ENCODE data around the gene BCCIP.
A peak's percentile ranks its signal among the peaks of the same experiment; 100 is the strongest.

The BCCIP gene

DNA sequence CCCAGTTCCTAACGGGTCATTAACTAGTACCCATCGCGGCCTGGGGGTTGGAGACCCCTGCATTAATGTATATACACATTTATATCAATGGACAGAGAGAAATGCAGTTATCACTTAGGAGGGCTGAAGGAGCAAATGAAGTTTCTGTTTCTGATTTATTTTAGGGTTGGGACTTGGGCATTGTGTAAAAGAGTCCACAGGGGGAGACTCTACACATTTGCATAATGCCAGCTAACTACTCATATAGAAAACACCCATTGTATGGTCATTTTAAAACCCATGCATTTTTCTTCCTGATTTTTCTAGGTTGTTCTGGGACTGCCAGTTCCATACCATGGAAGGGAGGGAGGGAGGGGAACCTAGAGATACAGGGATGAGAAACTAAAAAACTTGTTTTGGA lies 23.5 kb downstream of the BCCIP start:
- DNase-seq = no peak

GRCh38 chr10:125848371-125848770 lies 25.0 kb downstream of the BCCIP start:
- DNase-seq = no peak

DNA sequence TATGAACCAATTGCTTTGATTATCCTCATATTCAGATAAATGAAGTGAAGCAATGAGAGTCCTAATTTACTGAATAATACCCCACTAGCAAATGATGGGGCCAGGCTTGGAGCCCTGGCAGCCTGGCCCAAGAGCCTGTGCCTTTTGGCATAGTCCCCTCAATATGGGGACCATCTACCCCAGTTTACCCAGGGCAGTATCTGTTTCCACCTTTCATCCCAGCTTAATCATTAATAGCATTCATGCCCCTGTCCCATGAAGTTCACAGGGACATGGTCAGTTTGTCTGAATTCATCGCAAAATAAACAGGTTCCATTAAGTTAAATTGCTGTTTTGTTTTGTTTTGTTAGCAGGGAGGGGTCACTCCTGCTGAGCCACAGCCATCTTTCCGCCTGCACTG lies 25.5 kb downstream of the BCCIP start:
- DNase-seq = no peak

DNA sequence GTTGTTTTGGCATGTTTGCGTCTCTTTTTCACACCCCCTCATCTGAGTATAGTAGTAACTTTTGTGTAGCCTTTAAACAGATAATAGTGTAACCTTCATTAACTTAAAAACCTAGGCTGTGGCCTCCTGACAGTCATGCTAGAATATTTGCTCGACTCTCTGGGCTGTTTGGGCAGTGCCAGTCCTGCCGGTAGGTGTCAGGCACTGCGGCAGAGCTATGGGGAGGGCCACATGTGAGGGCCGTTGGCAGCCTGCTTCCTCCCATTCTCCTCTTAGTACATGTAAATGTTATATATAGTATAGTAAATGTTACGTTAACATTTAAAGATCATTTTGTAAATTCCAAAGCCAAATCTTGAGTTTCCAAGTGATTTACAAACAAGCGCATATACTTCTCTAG lies 26.1 kb downstream of the BCCIP start:
- DNase-seq = no peak

DNA sequence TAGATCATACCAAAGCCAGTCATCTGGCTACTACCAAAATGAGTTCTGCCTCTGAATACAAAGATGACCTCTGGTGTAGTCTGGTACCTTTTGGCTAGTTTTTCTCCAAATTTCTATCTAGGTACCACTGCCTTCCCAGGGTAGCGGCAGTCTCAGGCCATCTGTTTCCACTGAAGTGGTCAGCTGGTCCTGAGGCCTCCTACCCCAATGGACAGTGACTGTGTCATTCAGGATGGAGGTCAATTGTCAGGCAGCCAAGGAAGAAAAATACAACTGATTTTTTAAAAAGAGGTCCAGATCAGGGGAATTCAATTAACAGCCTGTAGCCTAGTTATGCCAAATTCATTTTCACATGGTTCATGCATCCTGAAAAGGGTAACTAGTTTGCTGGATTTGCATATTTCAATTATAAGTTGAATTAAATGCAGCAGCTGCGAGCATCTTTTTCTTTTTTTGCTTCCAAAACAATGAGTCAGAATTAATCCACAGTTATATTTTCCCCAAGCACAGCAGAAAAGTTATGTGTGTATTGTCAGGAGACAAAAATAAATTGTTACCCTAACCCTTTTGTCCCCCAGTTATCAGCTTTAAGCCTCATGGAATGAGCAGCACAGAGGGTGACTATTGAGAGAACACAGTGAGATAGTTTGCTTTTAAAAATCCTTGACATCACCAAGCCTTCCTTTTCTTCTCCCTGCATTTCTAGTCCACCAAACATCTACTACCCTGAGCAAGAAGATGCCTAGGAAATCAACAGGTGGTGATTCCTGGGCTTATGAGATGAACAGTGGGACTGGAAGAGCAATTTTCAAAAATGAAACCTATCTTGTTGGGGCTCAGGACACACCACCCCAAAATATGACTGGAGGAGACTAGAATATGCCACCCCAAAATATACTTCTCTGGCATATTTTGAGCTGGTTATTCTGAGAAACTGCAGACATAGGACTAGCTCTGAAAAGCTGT lies 27.7 kb downstream of the BCCIP start:
- DNase-seq = no peak

DNA sequence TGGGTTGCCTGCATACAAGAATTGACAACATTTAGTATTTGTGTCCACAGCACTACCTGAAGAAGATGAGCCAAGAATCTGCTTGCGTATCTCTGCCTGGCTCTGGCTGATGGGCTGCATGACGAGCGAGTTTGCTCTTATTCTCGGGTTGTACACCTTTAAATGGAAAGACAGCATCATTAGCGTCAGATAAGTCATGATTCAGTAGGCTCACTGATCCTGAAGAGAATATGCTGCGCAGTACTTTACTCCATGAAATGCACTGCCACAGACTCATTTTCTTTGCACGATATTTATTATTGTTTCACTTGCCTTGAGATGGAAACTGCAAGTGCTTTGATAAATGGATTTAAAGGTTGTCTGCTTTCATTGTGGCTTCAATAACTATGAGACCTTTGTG lies 29.1 kb downstream of the BCCIP start:
- no peak for DNase-seq

DNA sequence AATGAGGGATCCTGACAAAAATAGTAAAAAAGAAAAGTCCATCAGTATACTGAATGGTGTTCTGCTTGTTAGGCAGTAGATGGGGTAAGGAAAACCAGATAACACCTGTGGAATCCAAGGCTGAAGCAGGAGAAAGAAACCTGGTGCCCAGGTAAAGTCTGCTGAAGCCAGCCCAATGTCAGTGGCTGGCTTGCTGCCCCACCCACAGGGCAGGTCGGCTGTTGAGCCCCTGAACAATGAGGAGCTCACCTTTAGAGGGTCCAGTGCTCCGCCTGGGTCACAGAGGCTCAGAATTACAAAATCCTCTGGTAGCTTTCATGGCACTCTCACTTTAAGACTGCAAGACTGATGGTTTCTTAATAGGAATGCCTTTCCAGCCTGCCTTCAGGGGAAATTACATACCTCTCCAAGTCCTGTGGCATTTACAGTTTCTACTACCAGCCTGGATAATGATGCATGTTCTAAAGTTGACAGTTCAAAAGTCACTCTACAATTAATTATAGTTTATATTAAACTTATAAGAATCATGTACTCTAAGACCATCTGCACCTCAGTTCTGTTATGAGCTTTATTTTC lies 33.9 kb downstream of the BCCIP start:
- DNase-seq = no peak

GRCh38 chr10:125859128-125859817 lies 35.9 kb downstream of the BCCIP start:
- DNase-seq = peak; percentile 11 to 35

GRCh38 chr10:125865120-125865519 lies 41.8 kb downstream of the BCCIP start:
- no peak for DNase-seq

- DNase-seq = no peak
Measured at GRCh38 chr10:125866421-125867029, 43.2 kb downstream of the BCCIP start.

- DNase-seq = no peak
Measured at GRCh38 chr10:125868372-125868975, 45.1 kb downstream of the BCCIP start.

DNA sequence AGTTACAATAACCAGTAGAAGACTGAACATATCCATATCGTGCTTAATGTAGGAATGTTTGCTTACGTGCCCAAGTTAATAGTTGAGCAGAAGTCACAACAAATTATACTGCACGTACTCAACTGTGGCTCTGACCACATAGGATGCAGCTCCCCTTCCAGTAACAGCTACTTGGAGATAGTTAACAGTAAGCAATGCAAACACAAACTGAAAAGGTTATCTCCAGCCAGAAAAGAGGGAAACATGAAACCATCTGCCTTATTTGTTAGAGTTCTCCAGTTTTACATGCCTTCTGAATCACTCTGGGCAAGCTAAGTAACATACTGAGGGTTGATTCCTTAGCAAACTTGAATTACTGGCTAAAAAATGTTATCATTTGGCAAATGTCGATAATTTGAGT lies 48.0 kb downstream of the BCCIP start:
- no peak for DNase-seq

DNA sequence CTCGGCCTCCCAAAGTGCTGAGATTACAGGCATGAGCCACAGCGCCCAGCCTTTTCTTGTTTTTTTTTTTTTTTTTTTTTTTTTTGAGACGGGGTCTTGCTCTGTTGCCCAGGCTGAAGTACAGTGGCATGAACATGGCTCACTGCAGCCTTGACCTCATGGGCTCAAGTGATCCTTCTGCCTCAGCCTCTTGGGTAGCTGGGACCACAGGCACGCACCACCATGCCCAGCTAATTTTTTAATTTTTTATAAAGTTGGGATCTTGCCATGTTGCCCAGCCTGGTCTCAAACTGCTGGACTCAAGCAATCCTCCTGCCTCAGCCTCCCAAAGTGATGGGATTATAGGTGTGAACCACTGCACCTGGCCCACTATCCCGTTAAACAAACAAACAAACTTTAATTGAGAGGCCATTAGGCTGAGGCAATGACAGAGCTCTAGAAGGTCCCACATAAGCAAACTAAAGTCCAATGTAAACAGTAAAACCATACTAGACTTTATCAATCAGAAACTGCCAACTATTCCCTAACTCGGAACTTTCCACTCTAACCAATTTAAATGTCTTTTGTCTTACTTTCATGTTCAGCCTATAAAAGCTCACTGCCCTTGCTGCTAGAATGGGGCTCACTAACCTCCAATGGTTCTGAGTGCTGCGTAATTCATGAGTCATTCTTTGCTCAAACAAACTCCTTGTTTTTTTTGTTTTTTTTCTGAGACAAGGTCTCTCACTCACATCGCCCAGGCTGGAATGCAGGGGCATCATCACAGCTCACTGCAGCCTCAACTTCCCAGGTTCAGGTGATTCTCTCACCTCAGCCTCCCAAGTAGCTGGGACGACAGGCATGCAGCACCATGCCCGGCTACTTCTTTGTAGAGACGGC lies 55.9 kb downstream of the BCCIP start:
- no peak for DNase-seq

DNA sequence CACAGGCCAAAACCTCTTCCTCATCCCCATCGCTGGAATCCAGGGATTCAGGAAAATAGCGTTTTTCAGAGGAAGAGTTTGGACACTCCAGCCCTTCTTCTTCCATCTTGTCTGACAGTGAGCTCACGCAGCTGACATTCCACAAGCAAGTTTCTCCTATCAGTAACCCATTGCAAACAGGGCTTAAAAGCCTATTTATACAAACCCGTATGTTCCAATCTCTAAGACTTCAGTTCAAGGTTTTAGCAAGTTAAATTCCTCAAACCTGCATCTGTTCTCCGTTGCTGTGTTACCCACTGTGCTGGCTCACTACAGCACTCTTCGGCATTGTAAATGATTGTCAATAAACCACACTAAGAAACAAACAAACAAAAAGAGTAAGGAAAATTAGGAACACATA lies 57.4 kb downstream of the BCCIP start:
- no peak for DNase-seq

DNA sequence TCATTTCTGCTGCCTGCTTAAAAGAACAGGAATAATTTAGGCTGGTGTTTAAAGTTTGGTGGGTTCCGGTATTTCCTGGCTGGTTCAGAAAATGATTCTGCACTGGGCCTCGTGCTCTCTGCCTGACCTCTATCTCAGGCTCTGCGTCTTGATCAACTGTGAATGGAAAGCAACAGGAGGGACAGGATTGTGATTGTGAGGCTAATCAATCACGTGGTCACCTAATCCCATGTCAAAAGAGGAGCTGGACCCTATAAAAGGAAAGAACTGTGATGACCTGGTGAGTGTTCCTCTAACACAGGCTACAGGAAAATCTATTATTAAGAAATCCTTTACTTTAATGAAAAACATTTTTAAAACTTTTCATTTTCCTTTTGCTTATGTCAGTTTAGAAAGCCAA lies 57.8 kb downstream of the BCCIP start, which contains the start of gene DHX32:
Gene DHX32, minus strand, starts transcription at position 101 of the 400 bp plus-strand sequence. CDS start 468 bp downstream, outside the sequence.
- no peak for DNase-seq

GRCh38 chr10:125882596-125882995 lies 59.2 kb downstream of the BCCIP start:
- no peak for DNase-seq

GRCh38 chr10:125883211-125883610 lies 59.9 kb downstream of the BCCIP start:
- no peak for DNase-seq
